OCI-LY7 (cell line): ENCODE data around the gene OTUD6A. TPM values are rescaled to one million over a fixed set of nuclear protein-coding genes. Genes with fewer than 3 reads are reported as not detected.

Experiments used
- BruUV-seq: library from RNA; stranded (reverse); fragments of 400-500 nt; replicated peaks from 2 replicates; lab custom pipeline; 2021; lab: Mats Ljungman, UMichigan
- CTCF ChIA-PET: fragments of 300-600 bp; sonication (Branson Sonifier 250); formaldehyde crosslinking; loops from one replicate; lab custom pipeline; 2022; ENCODE audit warnings: antibody characterized with exemption; ENCODE audit not compliant: unreplicated experiment; lab: Charles Lee
- POLR2A ChIA-PET: fragments of 300-600 bp; sonication (Branson Sonifier 250); formaldehyde crosslinking; loops from one replicate; lab custom pipeline; 2022; ENCODE audit warnings: antibody characterized with exemption; lab: Charles Lee
- DNase-seq: peaks from one replicate; pipeline ENCODE4 v3.0.0-alpha.2; 2015; ENCODE audit warnings: low spot score
- H2AFZ ChIP-seq: fragments of 200-600 bp; sonication (generic), shearing (Covaris generic); 2 replicates; pipeline ENCODE4 v1.6.1; 2014; ENCODE audit warnings: mild to moderate bottlenecking, antibody characterized with exemption, low read length, moderate library complexity
- H3K27ac ChIP-seq: fragments of 200-600 bp; sonication (generic); 2 replicates; pipeline ENCODE4 v1.5.1; 2014; ENCODE audit warnings: mixed run types, low read depth, mild to moderate bottlenecking, moderate library complexity, low read length, inconsistent platforms; ENCODE audit not compliant: poor library complexity, severe bottlenecking
- H3K36me3 ChIP-seq: fragments of 200-600 bp; sonication (generic); 2 replicates; pipeline ENCODE4 v1.6.1; 2014; ENCODE audit warnings: mild to moderate bottlenecking, antibody characterized with exemption, low read length, moderate library complexity, mixed read lengths; ENCODE audit not compliant: insufficient read depth
- H3K4me1 ChIP-seq: fragments of 200-600 bp; sonication (generic); 2 replicates; pipeline ENCODE4 v1.5.1; 2014; ENCODE audit warnings: mild to moderate bottlenecking, low read length; ENCODE audit not compliant: insufficient read depth, poor library complexity, severe bottlenecking
- H3K4me2 ChIP-seq: fragments of 200-600 bp; sonication (generic); 2 replicates; pipeline ENCODE4 v1.6.1; 2014; ENCODE audit warnings: mild to moderate bottlenecking, low read length
- H3K4me3 ChIP-seq: fragments of 200-600 bp; sonication (generic); 2 replicates; pipeline ENCODE4 v1.5.1; 2014; ENCODE audit warnings: mild to moderate bottlenecking, low read depth, low read length; ENCODE audit not compliant: poor library complexity, severe bottlenecking
- H3K79me2 ChIP-seq: fragments of 200-600 bp; sonication (generic); 2 replicates; pipeline ENCODE4 v1.6.1; 2016; ENCODE audit warnings: low read depth, mild to moderate bottlenecking, low read length, moderate library complexity, mixed read lengths; ENCODE audit not compliant: insufficient read depth
- H3K9me2 ChIP-seq: fragments of 200-600 bp; sonication (generic); 2 replicates; pipeline ENCODE4 v1.6.1; 2016; ENCODE audit warnings: mild to moderate bottlenecking, low read length, mixed read lengths; ENCODE audit not compliant: insufficient read depth
- H3K9me3 ChIP-seq: fragments of 200-600 bp; sonication (generic); 2 replicates; pipeline ENCODE4 v1.6.1; 2014; ENCODE audit warnings: mild to moderate bottlenecking, mixed run types, low read length, mixed read lengths
- H4K20me1 ChIP-seq: fragments of 200-600 bp; sonication (generic); 2 replicates; pipeline ENCODE4 v1.6.1; 2014; ENCODE audit warnings: mild to moderate bottlenecking, antibody characterized with exemption, low read length, moderate library complexity, mixed read lengths; ENCODE audit not compliant: insufficient read depth
- CTCF ChIP-seq: fragments of 200-600 bp; sonication (generic); conservative IDR thresholded peaks from 2 replicates; pipeline ENCODE4 v1.5.1; 2014; ENCODE audit warnings: mild to moderate bottlenecking, antibody characterized with exemption, low read length, moderate library complexity, mixed read lengths
- EZH2phosphoT487 ChIP-seq: fragments of 200-600 bp; sonication (generic); IDR thresholded peaks from 2 replicates; pipeline ENCODE4 v1.6.1; 2018; ENCODE audit warnings: low read depth, borderline replicate concordance, mild to moderate bottlenecking, mixed run types, antibody characterized with exemption, low read length, moderate library complexity, mixed read lengths
- intact Hi-C: fragments of 100-400 bp; cut with micrococcal nuclease; formaldehyde crosslinking; loops from one replicate; pipeline ENCODE4 v1.10.0; 2022; ENCODE audit not compliant: unreplicated experiment
- total RNA-seq, 2 experiments: library from RNA; depleted of rRNA in 1 of 2; stranded (reverse); fragments of >200 nt in 1 of 2; shearing (Covaris generic) in 1 of 2; gene quantifications; 2 replicates each; pipeline ENCODE4 v1.2.3, GENCODE V29; 2014 to 2022

Gene OTUD6A
- total RNA-seq, 2 experiments from 2014 or later = not detected

GRCh38 chrX:70029863-70030262 is 32.4 kb upstream of the OTUD6A start:
- Histone ChIP-seq H3K4me2 (no peak overlapping the region), H3K79me2 (no peaks in the 10 kb centered on the region), H4K20me1 (no peaks in the 10 kb centered on the region), H3K4me3 (no peak overlapping the region), H3K27ac (no peak overlapping the region), H2AFZ (no peak overlapping the region), H3K36me3 (no peaks in the 10 kb centered on the region), H3K9me3 (no peaks in the 10 kb centered on the region), H3K9me2 (no peaks in the 10 kb centered on the region), H3K4me1 (no peaks in the 10 kb centered on the region)
- BruUV-seq = no TSS peak
- POLR2A ChIA-PET = no interaction called here
- intact Hi-C loops = loop anchor here (1.0 to 2.0 kb wide), 2 partner anchors 493 to 537 kb away; no protein-coding TSS in a partner anchor
- TF ChIP-seq CTCF (no peak), EZH2phosphoT487 (no peak)
- no peak for DNase-seq
- CTCF ChIA-PET = interaction anchor here (1.1 to 1.2 kb wide), 2 partner anchors 11 to 67 kb away, joined by 3 read pairs; no protein-coding TSS in a partner anchor

GRCh38 chrX:70030301-70030767 is 31.9 kb upstream of the OTUD6A start:
- Histone ChIP-seq H3K4me3 (no peak overlapping the region), H3K79me2 (no peaks in the 10 kb centered on the region), H4K20me1 (no peaks in the 10 kb centered on the region), H3K9me2 (no peaks in the 10 kb centered on the region), H3K4me2 (no peak overlapping the region), H3K27ac (no peak overlapping the region), H3K36me3 (no peaks in the 10 kb centered on the region), H3K4me1 (no peaks in the 10 kb centered on the region), H3K9me3 (no peaks in the 10 kb centered on the region), H2AFZ (no peak overlapping the region)
- intact Hi-C loops = loop anchor here (1.0 to 2.0 kb wide), 2 partner anchors 494 to 537 kb away; no protein-coding TSS in a partner anchor
- no TSS peak for BruUV-seq
- POLR2A ChIA-PET = interaction anchor here (0.5 kb wide), 1 partner anchor 526 kb away, joined by 3 read pairs; the partner anchor contains the start of gene NALF2
- peak; percentile 75 for TF ChIP-seq CTCF
- TF ChIP-seq EZH2phosphoT487 = no peak
- CTCF ChIA-PET = interaction anchor here (1.1 to 1.2 kb wide), 2 partner anchors 11 to 67 kb away, joined by 3 read pairs; no protein-coding TSS in a partner anchor
- DNase-seq = peak; percentile 53

GRCh38 chrX:70032792-70033191 is 29.5 kb upstream of the OTUD6A start:
- CTCF ChIA-PET = no interaction called here
- DNase-seq = no peak
- Histone ChIP-seq H3K9me3 (no peaks in the 10 kb centered on the region), H3K27ac (no peak overlapping the region), H3K36me3 (no peaks in the 10 kb centered on the region), H3K9me2 (no peaks in the 10 kb centered on the region), H4K20me1 (no peaks in the 10 kb centered on the region), H3K4me3 (no peak overlapping the region), H3K79me2 (no peaks in the 10 kb centered on the region), H3K4me1 (no peaks in the 10 kb centered on the region), H2AFZ (no peak overlapping the region), H3K4me2 (no peak overlapping the region)
- intact Hi-C loops = loop anchor here (1.0 to 2.0 kb wide), 2 partner anchors 65 to 100 kb away; partner anchors contain the start of gene IGBP1
- no peak for TF ChIP-seq EZH2phosphoT487
- no peak for TF ChIP-seq CTCF
- BruUV-seq = no TSS peak
- POLR2A ChIA-PET = no interaction called here
